GM12878 (cell line): ENCODE measurements around the gene PAM. TPM values are rescaled to one million over a fixed set of nuclear protein-coding genes. Genes with fewer than 3 reads are reported as not detected.

Experiments used
- ATAC-seq: fragments of 200-7000 bp; cut with Tn5 transposase; 3 replicates; pipeline ENCODE4 v1.9.1; 2020; ENCODE audit warnings: mild to moderate bottlenecking, moderate library complexity
- BruUV-seq: library from RNA; stranded (reverse); fragments of 400-500 nt; replicated peaks from 2 replicates; lab custom pipeline; 2021; lab: Mats Ljungman, UMichigan
- CTCF ChIA-PET: fragments of 300-600 bp; sonication (Branson Sonifier 250); formaldehyde crosslinking; extraction: SDS; loops from one replicate; lab custom pipeline; 2021; ENCODE audit warnings: inconsistent platforms; lab: Yijun Ruan, JAX
- POLR2A ChIA-PET: fragments of 350-600 bp; formaldehyde crosslinking; extraction: SDS; loops from one replicate; lab custom pipeline; 2021; ENCODE audit warnings: inconsistent platforms; lab: Charles Lee
- RAD21 ChIA-PET: fragments of 300-600 bp; sonication (Branson Sonifier 250); formaldehyde crosslinking; loops from one replicate; lab custom pipeline; 2023; ENCODE audit warnings: antibody characterized with exemption; ENCODE audit not compliant: unreplicated experiment; lab: Charles Lee
- SMC1A ChIA-PET: fragments of 300-600 bp; sonication (Branson Sonifier 250); formaldehyde crosslinking; loops from one replicate; lab custom pipeline; 2023; ENCODE audit not compliant: unreplicated experiment, uncharacterized antibody; lab: Charles Lee
- DNase-seq: peaks from one replicate; pipeline ENCODE4 v3.0.0-alpha.2; 2011; ENCODE audit warnings: low read depth, low spot score
- FAIRE-seq: peaks from 3 replicates; lab custom pipeline; 2011; peaks lifted over from hg19 to GRCh38; lab: Jason Lieb, UNC
- H2AFZ ChIP-seq: 2 replicates; pipeline ENCODE4 v1.6.0; 2011; ENCODE audit warnings: low read depth, low read length, control low read depth; ENCODE audit not compliant: control insufficient read depth
- H3K27ac ChIP-seq: 2 replicates; pipeline ENCODE4 v1.5.1; 2011; ENCODE audit warnings: control low read depth; ENCODE audit not compliant: control insufficient read depth, insufficient read depth
- H3K27me3 ChIP-seq, 2 experiments: replicated peaks in 1 of 2; 2 replicates each; pipeline versions ENCODE4 v1.6.0 to v1.6.1; 2011; ENCODE audit warnings: low read length in 1 of 2; ENCODE audit not compliant: control insufficient read depth in 2 of 2, insufficient read depth in 2 of 2
- H3K36me3 ChIP-seq, 2 experiments: 2 replicates each; pipeline ENCODE4 v1.5.1; 2011; ENCODE audit warnings: low read length in 1 of 2; ENCODE audit not compliant: control insufficient read depth in 2 of 2, insufficient read depth in 2 of 2
- H3K4me1 ChIP-seq: 2 replicates; pipeline ENCODE4 v1.6.1; 2011; ENCODE audit warnings: mild to moderate bottlenecking, low read length, moderate library complexity, mixed read lengths; ENCODE audit not compliant: control insufficient read depth, insufficient read depth
- H3K4me2 ChIP-seq: 2 replicates; pipeline ENCODE4 v1.6.0; 2011; ENCODE audit warnings: control low read depth; ENCODE audit not compliant: control insufficient read depth, insufficient read depth
- H3K4me3 ChIP-seq: fragments of 200-600 bp; sonication (generic); 2 replicates; pipeline ENCODE4 v1.5.1; 2016
- H3K79me2 ChIP-seq: 2 replicates; pipeline ENCODE4 v1.6.0; 2011; ENCODE audit warnings: low read length; ENCODE audit not compliant: control insufficient read depth, insufficient read depth
- H3K9ac ChIP-seq: 2 replicates; pipeline ENCODE4 v1.8.0; 2011; ENCODE audit warnings: low read length, control low read depth, mixed read lengths; ENCODE audit not compliant: control insufficient read depth, insufficient read depth
- H3K9me3 ChIP-seq: replicated peaks from 3 replicates; pipeline ENCODE4 v1.5.1; 2011; ENCODE audit warnings: mild to moderate bottlenecking, low read length; ENCODE audit not compliant: control insufficient read depth, insufficient read depth
- H4K20me1 ChIP-seq: 2 replicates; pipeline ENCODE4 v1.6.0; 2011; ENCODE audit not compliant: control insufficient read depth, insufficient read depth
- CHD4 ChIP-seq: fragments of 200-600 bp; sonication (generic); IDR thresholded peaks from 2 replicates; pipeline ENCODE4 v1.6.1; 2016; ENCODE audit warnings: mild to moderate bottlenecking
- ETV6 ChIP-seq, 2 experiments: fragments of 450-650 bp in 1 of 2; IDR thresholded peaks in 1 of 2; conservative IDR thresholded peaks in 1 of 2; 2 replicates each; pipeline ENCODE4 v1.6.1; 2014; ENCODE audit warnings: antibody characterized with exemption in 1 of 2, borderline replicate concordance in 1 of 2, low read depth in 1 of 2, mild to moderate bottlenecking in 1 of 2, moderate library complexity in 1 of 2
- GATAD2B ChIP-seq: fragments of 450-650 bp; conservative IDR thresholded peaks from 2 replicates; pipeline ENCODE4 v1.6.1; 2017; ENCODE audit warnings: low read depth, mild to moderate bottlenecking, moderate library complexity
- LARP7 ChIP-seq: fragments of 450-650 bp; IDR thresholded peaks from 2 replicates; pipeline ENCODE4 v1.6.1; 2017; ENCODE audit warnings: mild to moderate bottlenecking
- MXI1 ChIP-seq: fragments of 150-350 bp; IDR thresholded peaks from 2 replicates; pipeline ENCODE4 v1.6.1; 2011; ENCODE audit warnings: low read depth, mild to moderate bottlenecking, inconsistent platforms, low read length, improper control_type of control experiment
- PAX8 ChIP-seq: fragments of 450-650 bp; IDR thresholded peaks from 2 replicates; pipeline ENCODE4 v1.6.1; 2017; ENCODE audit warnings: mild to moderate bottlenecking, moderate library complexity
- PKNOX1 ChIP-seq: fragments of 450-650 bp; IDR thresholded peaks from 2 replicates; pipeline ENCODE4 v1.6.1; 2016; ENCODE audit warnings: mild to moderate bottlenecking
- SIX5 ChIP-seq: IDR thresholded peaks from 2 replicates; pipeline ENCODE4 v1.6.1; 2011; ENCODE audit warnings: mild to moderate bottlenecking, low read depth, low read length, moderate library complexity; ENCODE audit not compliant: severe bottlenecking
- SUZ12 ChIP-seq: fragments of 200-600 bp; sonication (generic); IDR thresholded peaks from one replicate; pipeline ENCODE4 v1.6.1; 2018; ENCODE audit warnings: antibody characterized with exemption, mild to moderate bottlenecking; ENCODE audit not compliant: unreplicated experiment
- USF1 ChIP-seq: IDR thresholded peaks from 2 replicates; pipeline ENCODE4 v1.6.1; 2011; ENCODE audit warnings: borderline replicate concordance, low read depth, mild to moderate bottlenecking, moderate library complexity, mixed read lengths, low read length; ENCODE audit not compliant: insufficient read depth; ENCODE audit errors: extremely low read length
- ZBTB4 ChIP-seq: fragments of 450-650 bp; formaldehyde crosslinking; IDR thresholded peaks from 2 replicates; pipeline ENCODE4 v1.4.0; 2022; ENCODE audit warnings: mild to moderate bottlenecking, moderate library complexity
- ZNF687 ChIP-seq: fragments of 450-650 bp; IDR thresholded peaks from 2 replicates; pipeline ENCODE4 v1.6.1; 2017; ENCODE audit warnings: mild to moderate bottlenecking, moderate library complexity
- WGBS: methylation state at CpG from one replicate; pipeline ENCODE4 v1.1.6; 2016; ENCODE audit warnings: low lambda C conversion rate; ENCODE audit not compliant: insufficient replicate concordance, insufficient coverage; ENCODE audit errors: missing lambda C conversion rate; 5-methylcytosine and 5-hydroxymethylcytosine counted together
- in situ Hi-C: fragments of 300-500 bp; cut with MboI; formaldehyde crosslinking; loops from 9 replicates; pipeline ENCODE4 v1.14.3; 2018; ENCODE audit warnings: mixed read lengths
- intact Hi-C: fragments of 100-400 bp; cut with micrococcal nuclease; formaldehyde crosslinking; loops from one replicate; pipeline ENCODE4 v1.14.2; 2022; ENCODE audit not compliant: unreplicated experiment
- polyA plus RNA-seq, 11 experiments: library from polyadenylated mRNA; depleted of rRNA in 4 of 11; unstranded in 6 of 11; stranded (reverse) in 5 of 11; fragments of >200 nt; fragmentation: Nextera tagmentation in 4 of 11; fragmentation: Illumina TruSeq in 1 of 11; extraction: Ambion mirVana in 4 of 11; extraction: Trizol in 1 of 11; gene quantifications; 1 replicate in 1 of 11; 2 replicates in 10 of 11; pipeline versions ENCODE4 v1.2.1 to v1.2.3, GENCODE V29; 2011 to 2016; ENCODE audit warnings: inconsistent platforms in 2 of 11, missing spikeins in 2 of 11, low read depth in 1 of 11
- total RNA-seq, 4 experiments: library from RNA; depleted of rRNA in 3 of 4; stranded (reverse); fragments of >200 nt in 3 of 4; fragmentation: Illumina TruSeq in 1 of 4; extraction: Trizol in 1 of 4; gene quantifications; 2 replicates each; pipeline versions ENCODE4 v1.2.1 to v1.2.3, GENCODE V29; 2013 to 2021

PAM gene
- total and polyA plus RNA-seq, 10 of the 15 experiments (the other 5 are each of a cell fraction or from before 2014, with no cell fraction given) = 5.5 to 72.5 (median 15.4) TPM

- in situ Hi-C loops (no loop called here), intact Hi-C loops (no loop called here)
- H3K27me3 ChIP-seq = no peaks in the 10 kb centered on the region; a peak in 1 of 4 replicates
- POLR2A ChIA-PET = no interaction called here
- CTCF ChIA-PET = no interaction called here
- no peak overlapping the region for H3K9ac ChIP-seq
- H3K9me3 ChIP-seq = no peaks in the 10 kb centered on the region
- FAIRE-seq (no peak), DNase-seq (peak; percentile 2), ATAC-seq (peak; percentile 50)
- 42% methylated on average over 6 of the region's 6 CpGs for WGBS
- SMC1A ChIA-PET = no interaction called here
- no peaks in the 10 kb centered on the region for H4K20me1 ChIP-seq
- H3K4me2 ChIP-seq = no peak overlapping the region; the same call in 1 of the 2 replicates
- no peaks in the 10 kb centered on the region for H3K4me1 ChIP-seq
- no peak overlapping the region for H3K27ac ChIP-seq
- BruUV-seq = no TSS peak
- no peaks in the 10 kb centered on the region for H3K36me3 ChIP-seq
- RAD21 ChIA-PET = no interaction called here
- no peaks in the 10 kb centered on the region for H3K79me2 ChIP-seq
- no peak overlapping the region for H3K4me3 ChIP-seq
- no peak overlapping the region for H2AFZ ChIP-seq
- TF ChIP-seq PAX8 (no peak), SIX5 (no peak), CHD4 (no peak), MXI1 (no peak), GATAD2B (no peak), SUZ12 (no peak), ZNF687 (no peak), LARP7 (no peak), ETV6 (conservative IDR thresholded peaks at IDR 0.05 in 1 of 2, IDR thresholded peaks at IDR 0.05 in 1 of 2; ENCODE audit: borderline replicate concordance in 1 of 2, low read depth in 1 of 2) (no peak), PKNOX1 (no peak), USF1 (no peak), ZBTB4 (CRISPR knock-in tag) (no peak)
Measured at GRCh38 chr5:102713682-102714231, 41.3 kb upstream of the PAM start.
